HG03354 (cell line): ENCODE results near the gene GPC6.
"Not testable (repeated sequence)": the region's sequence is repeated elsewhere in the genome, so short reads cannot be mapped to it uniquely, and the experiment has no call there.

ENCODE experiments used
- ATAC-seq: cut with Tn5 transposase; IDR thresholded peaks from one replicate; pipeline ENCODE4 v1.9.1; 2021; ENCODE audit warnings: mild to moderate bottlenecking; ENCODE audit not compliant: unreplicated experiment, poor library complexity, severe bottlenecking

The GPC6 gene

DNA sequence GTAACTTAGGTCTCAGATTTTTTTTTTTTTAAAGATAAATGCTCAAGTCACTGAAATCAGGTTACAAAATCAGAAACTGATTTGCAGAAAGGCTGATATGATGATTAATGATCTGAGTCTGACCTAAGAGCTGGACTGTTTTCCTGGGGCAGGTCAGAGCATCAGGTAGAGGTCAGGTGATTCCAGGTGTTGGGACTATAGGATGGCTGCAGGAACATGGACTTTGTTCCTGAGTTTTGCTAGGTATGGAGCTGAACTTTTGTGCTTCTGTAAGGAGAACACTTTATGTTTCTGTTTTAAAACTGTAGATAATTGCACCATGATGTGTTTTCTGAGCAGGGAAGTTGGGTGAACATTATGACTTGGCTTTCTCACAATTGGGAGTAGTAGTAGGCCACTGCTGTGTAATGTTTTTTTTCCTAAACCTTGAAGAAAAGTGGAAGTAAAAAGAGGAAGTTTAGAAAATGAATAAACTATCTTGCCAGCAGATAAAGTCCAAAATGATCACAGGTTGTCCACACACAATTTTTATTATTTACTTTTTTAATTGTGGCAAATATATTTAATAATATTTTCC, 955.7 kb downstream of the GPC6 start:
- no peak for ATAC-seq

- no peak for ATAC-seq
Observed at GRCh38 chr13:94186470-94186869, 959.9 kb downstream of the GPC6 start.

DNA sequence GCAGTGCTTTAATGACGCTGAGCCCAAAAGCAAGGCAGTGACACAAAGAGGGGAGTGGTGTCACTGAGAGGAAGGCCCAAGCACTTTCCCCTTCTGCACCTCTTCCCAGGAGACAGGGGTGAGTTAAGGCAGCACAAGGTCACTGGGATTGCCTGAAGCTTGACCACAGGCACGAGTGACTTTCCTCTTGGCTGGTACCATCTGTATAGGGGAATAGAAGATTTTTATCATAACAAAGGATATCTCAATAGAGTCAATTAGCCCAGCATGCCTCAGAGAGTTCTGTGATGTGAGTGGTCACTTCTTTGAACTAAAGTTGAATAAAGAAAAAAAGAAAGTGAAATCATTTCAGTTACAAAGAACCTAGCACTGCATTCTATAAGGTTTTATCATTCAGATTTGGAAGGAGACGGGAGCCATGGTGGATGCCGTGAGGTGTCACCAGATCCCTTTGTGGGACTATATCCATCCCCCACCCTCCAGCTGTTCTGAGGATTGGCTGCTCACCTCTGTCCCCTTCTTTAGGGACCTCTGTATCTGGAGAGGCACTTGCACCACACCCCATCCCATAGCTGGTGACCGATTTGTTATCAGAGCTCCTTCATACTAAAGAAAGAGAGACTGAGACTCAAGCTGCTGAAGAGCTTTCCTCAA, 961.7 kb downstream of the GPC6 start:
- ATAC-seq, result no peak

GRCh38 chr13:94192431-94192975, 965.9 kb downstream of the GPC6 start:
- no peak for ATAC-seq

DNA sequence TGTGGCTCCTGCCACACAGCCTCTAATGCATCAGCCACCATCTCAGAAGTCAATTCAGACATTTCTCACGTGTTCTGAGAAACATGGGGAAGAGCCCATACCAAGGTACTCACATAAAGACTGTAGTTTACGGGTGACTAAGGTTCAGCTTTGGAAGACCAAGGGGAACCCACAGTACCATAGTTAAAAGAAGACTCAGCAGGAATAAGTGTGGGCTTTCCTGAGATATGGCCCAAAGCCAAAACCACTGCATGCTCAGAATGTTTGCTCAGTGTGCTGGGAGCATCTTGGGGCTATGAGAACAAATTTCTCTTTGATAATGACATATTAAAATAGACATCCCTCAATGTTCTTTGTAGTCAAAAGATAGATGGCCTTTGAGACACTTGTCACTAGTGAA, 969.1 kb downstream of the GPC6 start:
- ATAC-seq, result no peak

DNA sequence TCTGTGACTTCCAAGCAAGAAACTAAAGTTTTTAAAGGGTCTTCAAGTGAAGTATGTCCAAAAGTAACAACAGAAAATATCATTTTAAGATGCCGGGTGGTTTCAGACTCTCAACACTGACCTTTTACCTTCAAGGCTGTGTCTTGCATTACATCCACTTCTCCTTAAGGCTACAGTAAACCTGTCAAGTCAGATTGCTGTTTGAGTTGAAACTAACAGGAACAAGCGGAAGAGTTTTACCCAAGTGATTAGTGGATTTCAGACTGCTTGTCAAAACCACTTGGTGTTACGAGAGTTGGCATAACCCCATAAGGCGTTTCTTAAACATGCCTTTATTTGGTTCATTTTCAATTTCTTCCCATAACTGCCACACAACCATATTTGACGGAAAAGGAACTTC, 969.8 kb downstream of the GPC6 start:
- no peak for ATAC-seq

GRCh38 chr13:94198681-94199080, 972.1 kb downstream of the GPC6 start:
- ATAC-seq, result no peak

DNA sequence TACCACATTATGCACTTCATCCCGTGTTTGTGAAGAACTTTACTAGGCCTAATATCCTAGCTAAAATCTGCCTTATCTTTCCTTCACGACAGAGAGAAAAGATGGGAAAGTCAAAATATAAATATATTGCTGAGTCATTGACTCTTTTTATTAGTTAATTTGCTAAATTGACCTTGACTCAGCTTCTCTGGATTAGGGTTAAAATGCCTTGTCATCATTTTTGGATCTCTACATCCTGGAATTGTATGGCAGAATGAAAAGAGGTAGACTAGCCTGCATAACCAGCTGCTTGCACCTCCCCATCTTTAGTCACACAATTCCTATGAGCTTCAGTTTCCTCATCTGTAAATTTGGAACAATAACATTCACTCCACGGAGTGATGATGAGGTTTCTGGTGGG, 972.5 kb downstream of the GPC6 start:
- no peak for ATAC-seq

DNA sequence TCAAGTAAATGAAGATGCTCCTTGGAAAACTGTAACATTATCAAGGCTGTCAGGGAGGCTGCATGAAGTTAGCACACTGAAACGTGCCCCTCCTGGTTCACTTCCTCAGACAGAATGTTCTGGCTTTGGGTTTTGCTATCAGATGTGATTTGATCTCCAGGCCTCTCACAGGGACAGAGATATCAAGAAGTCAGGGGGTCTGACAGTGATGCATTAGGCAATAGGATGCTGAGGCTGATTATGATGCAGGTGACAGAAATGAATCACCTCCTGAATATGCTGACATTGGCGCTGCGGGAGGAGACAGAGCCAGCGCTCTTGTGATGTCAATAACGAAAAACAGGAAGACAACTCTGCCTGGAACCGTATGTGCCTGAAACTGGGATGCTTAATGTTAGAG, 974.4 kb downstream of the GPC6 start:
- ATAC-seq, result no peak

- ATAC-seq, result no peak
Observed at GRCh38 chr13:94204163-94204562, 977.6 kb downstream of the GPC6 start.

DNA sequence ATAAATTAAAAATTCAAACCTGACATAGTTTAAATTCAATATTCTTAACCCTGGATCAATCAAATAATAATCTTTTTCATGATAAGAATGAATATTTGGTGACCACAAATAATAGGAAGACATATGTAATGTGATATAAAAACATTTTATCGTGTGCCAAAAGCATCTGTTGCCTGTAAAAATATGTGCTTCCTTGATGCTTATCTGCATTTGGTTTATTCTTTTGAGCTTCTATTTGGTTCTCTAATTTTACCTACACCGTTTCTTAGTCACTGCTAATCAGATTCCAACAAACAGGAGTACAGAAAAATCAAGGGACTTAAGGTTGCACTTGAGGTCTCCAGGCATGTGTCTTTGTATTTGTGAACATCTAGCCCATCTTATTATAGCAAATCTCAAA, 978.3 kb downstream of the GPC6 start:
- no peak for ATAC-seq

GRCh38 chr13:94205896-94206295, 979.3 kb downstream of the GPC6 start:
- ATAC-seq, result no peak

- no peak for ATAC-seq
Observed at GRCh38 chr13:94209117-94209516, 982.5 kb downstream of the GPC6 start.

GRCh38 chr13:94209913-94210312, 983.3 kb downstream of the GPC6 start:
- ATAC-seq, result not testable (repeated sequence)

DNA sequence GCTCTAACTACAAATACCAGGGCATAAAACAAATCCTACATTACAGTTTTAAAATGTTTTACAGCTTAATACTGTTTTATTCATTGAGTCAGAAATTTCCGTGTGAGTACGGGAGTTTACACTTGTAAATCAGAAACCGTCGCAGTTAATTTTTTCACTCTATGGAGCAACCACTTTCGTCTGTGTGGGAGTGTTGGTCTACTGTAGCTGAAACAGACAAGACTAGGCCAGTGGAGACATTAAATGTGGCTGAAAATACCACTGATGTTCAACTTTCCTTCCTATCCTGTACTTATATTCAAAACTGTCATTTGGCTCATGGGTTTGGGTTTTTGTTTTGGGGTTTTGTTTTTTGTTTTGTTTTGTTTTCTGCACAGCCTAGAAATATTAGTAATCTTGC, 984.2 kb downstream of the GPC6 start:
- no peak for ATAC-seq

- no peak for ATAC-seq
Observed at GRCh38 chr13:94212196-94212595, 985.6 kb downstream of the GPC6 start.

- ATAC-seq, result no peak
Observed at GRCh38 chr13:94214121-94214520, 987.5 kb downstream of the GPC6 start.

DNA sequence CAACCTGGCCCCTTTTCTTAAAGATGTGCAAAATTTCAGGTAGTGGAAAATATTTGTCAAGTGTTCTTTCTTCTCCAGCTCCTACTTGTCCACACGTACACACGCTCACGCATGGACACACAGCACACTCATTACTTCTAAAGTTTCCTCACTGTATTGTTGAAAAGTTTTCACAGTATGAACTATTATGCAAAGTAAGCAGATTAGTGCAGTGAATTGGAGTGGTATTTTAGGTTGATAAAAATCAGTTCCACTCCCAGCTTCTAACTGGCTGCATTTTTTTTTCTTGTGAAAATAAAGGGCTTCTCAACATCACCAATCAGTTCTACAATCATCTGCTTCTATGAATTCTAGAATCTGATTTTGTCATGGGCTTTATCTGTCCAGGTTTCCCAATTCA, 988.4 kb downstream of the GPC6 start:
- ATAC-seq, result no peak

DNA sequence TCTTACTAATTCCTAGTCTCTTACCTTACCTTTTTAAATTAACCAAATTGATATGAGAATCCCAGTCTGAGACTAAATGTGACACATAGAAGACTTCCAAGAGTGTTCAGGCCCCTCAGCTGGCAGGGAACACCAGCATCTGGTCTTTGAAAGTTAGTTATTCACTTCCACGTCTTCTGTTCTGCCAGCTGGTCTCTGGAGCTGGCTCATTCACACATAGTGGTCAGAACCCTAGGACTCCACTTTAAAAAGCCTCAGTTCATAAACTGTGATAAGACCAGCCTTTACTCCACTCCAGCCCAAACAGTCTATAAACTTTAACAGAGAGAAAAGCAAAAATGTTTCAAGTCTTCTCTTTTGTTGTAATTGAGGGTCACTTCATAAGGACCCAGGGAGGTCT, 989.9 kb downstream of the GPC6 start:
- no peak for ATAC-seq

DNA sequence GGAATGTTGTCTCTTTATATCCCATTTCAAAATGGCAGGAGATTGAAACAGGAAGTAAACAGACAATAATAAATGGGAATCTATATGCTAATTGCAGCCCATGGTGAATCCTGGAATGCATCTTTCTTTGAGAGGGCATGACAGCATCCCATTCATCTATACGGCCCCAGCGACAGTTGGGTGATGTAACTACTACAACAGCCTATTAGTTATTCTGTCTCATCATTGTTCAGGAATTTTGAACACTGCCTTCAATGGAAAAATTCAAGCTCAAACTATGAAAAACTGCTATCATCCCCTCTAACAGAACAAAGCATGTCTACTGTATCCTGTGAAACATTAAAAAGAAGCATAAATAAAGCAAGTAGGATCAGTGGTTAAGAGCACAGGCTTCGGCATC, 990.8 kb downstream of the GPC6 start:
- ATAC-seq, result no peak

DNA sequence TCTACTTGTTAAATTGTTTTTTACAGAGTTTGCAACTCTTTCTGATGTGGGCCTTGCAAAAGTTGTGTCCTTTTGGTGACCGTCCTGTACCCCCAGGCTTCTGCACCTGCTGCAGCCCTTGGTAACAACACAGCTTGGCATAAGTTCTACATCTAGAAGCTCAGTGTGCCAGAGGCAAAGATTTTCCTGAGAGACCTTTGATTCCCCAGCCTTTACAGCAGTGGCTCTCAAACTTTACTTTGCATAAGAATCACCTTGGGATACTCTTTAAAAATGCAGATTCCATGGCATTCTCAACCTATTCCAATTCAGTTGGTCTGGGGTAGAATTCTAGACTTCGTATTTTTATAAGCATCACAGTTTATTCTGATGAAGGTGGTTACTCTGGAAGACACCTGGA, 991.9 kb downstream of the GPC6 start:
- ATAC-seq, result no peak

DNA sequence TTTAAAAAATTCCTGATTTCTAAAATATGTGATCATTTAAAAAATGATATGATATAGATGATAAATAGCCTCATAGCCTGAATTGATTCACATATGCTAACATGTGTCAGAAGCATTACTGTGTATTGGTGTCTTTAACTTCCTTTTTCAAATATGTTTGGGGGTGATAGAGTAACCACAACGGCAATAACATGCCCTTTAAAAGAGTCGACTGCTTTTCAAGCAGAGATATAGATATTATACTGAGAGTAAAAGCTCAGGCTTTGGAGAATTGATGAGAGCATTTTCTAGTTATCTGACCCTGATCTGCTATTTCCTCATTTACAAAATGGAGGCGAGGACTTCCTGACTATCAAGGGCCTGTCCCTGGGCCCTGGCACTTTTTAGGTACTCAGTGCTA, 992.3 kb downstream of the GPC6 start:
- no peak for ATAC-seq
